Astrocyte (in vitro differentiated cells and primary cell): ENCODE results near the gene CMPK1. TPM values are rescaled to one million over a fixed set of nuclear protein-coding genes. Genes with fewer than 3 reads are reported as not detected.

Experiments used
- DNase-seq: peaks from one replicate; pipeline ENCODE4 v3.0.0-alpha.2; 2010; ENCODE audit warnings: low read depth
- FAIRE-seq: peaks from 2 replicates; lab custom pipeline; 2011; peaks lifted over from hg19 to GRCh38; lab: Jason Lieb, UNC
- H2AFZ ChIP-seq: 2 replicates; pipeline ENCODE4 v1.6.0; 2012; ENCODE audit warnings: low read depth, low read length, inconsistent platforms
- H3K27ac ChIP-seq: 2 replicates; pipeline ENCODE4 v1.5.1; 2011; ENCODE audit warnings: low read depth, low read length, inconsistent platforms
- H3K27me3 ChIP-seq: 2 replicates; pipeline ENCODE4 v1.6.0; 2011; ENCODE audit warnings: low read length, inconsistent platforms; ENCODE audit not compliant: insufficient read depth
- H3K36me3 ChIP-seq: 2 replicates; pipeline ENCODE4 v1.5.1; 2011; ENCODE audit warnings: low read length, inconsistent platforms; ENCODE audit not compliant: insufficient read depth
- H3K4me1 ChIP-seq: 2 replicates; pipeline ENCODE4 v1.5.1; 2011; ENCODE audit warnings: low read length, inconsistent platforms; ENCODE audit not compliant: insufficient read depth
- H3K4me2 ChIP-seq: 2 replicates; pipeline ENCODE4 v1.6.0; 2012; ENCODE audit warnings: low read length, inconsistent platforms
- H3K4me3 ChIP-seq: 2 replicates; pipeline ENCODE4 v1.5.1; 2011; ENCODE audit warnings: low read depth, mild to moderate bottlenecking, low read length, inconsistent platforms; ENCODE audit not compliant: insufficient read depth
- H3K79me2 ChIP-seq: 2 replicates; pipeline ENCODE4 v1.6.0; 2012; ENCODE audit warnings: mild to moderate bottlenecking, low read length, inconsistent platforms; ENCODE audit not compliant: insufficient read depth
- H3K9ac ChIP-seq: 2 replicates; pipeline ENCODE4 v1.6.0; 2012; ENCODE audit warnings: mild to moderate bottlenecking, low read length, inconsistent platforms
- H3K9me3 ChIP-seq: 2 replicates; pipeline ENCODE4 v1.5.1; 2012; ENCODE audit warnings: low read depth, mild to moderate bottlenecking, low read length, inconsistent platforms; ENCODE audit not compliant: insufficient read depth
- H4K20me1 ChIP-seq: 2 replicates; pipeline ENCODE4 v1.6.0; 2012; ENCODE audit warnings: low read length, inconsistent platforms; ENCODE audit not compliant: insufficient read depth
- H3K27ac Mint-ChIP-seq: one replicate; pipeline ENCODE4 v1.8.0; 2021; ENCODE audit warnings: mild to moderate bottlenecking, mixed read lengths; ENCODE audit not compliant: unreplicated experiment
- H3K27me3 Mint-ChIP-seq: one replicate; pipeline ENCODE4 v1.8.0; 2021; ENCODE audit warnings: low read depth, mixed read lengths; ENCODE audit not compliant: unreplicated experiment
- H3K36me3 Mint-ChIP-seq: one replicate; pipeline ENCODE4 v1.8.0; 2021; ENCODE audit warnings: low read depth, mixed read lengths; ENCODE audit not compliant: unreplicated experiment
- H3K4me1 Mint-ChIP-seq: one replicate; pipeline ENCODE4 v1.8.0; 2021; ENCODE audit warnings: low read depth, mixed read lengths; ENCODE audit not compliant: unreplicated experiment
- H3K4me3 Mint-ChIP-seq: one replicate; pipeline ENCODE4 v1.8.0; 2021; ENCODE audit warnings: mild to moderate bottlenecking, moderate library complexity, mixed read lengths; ENCODE audit not compliant: unreplicated experiment
- H3K9me3 Mint-ChIP-seq: one replicate; pipeline ENCODE4 v1.8.0; 2021; ENCODE audit warnings: mild to moderate bottlenecking, mixed read lengths; ENCODE audit not compliant: unreplicated experiment
- EZH2 ChIP-seq: IDR thresholded peaks from 2 replicates; pipeline ENCODE4 v1.6.1; 2012; ENCODE audit warnings: mild to moderate bottlenecking, low read length, inconsistent platforms; ENCODE audit not compliant: insufficient read depth
- total RNA-seq: library from RNA; stranded (reverse); gene quantifications from 2 replicates; pipeline ENCODE4 v1.2.1, GENCODE V29; 2021
- TF ChIP-seq, protein P1 (sequence below): IDR thresholded peaks from 2 replicates; pipeline ENCODE4 v1.5.1; 2011; ENCODE audit warnings: low read depth, mild to moderate bottlenecking, inconsistent platforms, low read length, moderate library complexity; ENCODE audit not compliant: insufficient read depth

Gene CMPK1
- total RNA-seq, 1 donor from 2014 or later = 136 TPM

GRCh38 chr1:47418681-47419325 lies 85.2 kb downstream of the CMPK1 start:
- Mint-ChIP-seq H3K9me3 (peaks cover 4% of the 10 kb centered on the region), H3K36me3 (peaks cover 1% of the 10 kb centered on the region), H3K27me3 (peaks cover 74% of the 10 kb centered on the region), H3K4me3 (no peak overlapping the region), H3K4me1 (no peaks in the 10 kb centered on the region), H3K27ac (no peak overlapping the region)
- Histone ChIP-seq H4K20me1 (no peaks in the 10 kb centered on the region), H3K4me1 (no peaks in the 10 kb centered on the region), H3K9ac (no peak overlapping the region), H2AFZ (no peak overlapping the region), H3K9me3 (no peaks in the 10 kb centered on the region), H3K27me3 (peaks cover 56% of the 10 kb centered on the region), H3K4me3 (no peak overlapping the region), H3K4me2 (no peak overlapping the region), H3K27ac (no peak overlapping the region), H3K79me2 (no peaks in the 10 kb centered on the region), H3K36me3 (no peaks in the 10 kb centered on the region)
- FAIRE-seq (no peak), DNase-seq (no peak)
- TF ChIP-seq, protein P1, sequence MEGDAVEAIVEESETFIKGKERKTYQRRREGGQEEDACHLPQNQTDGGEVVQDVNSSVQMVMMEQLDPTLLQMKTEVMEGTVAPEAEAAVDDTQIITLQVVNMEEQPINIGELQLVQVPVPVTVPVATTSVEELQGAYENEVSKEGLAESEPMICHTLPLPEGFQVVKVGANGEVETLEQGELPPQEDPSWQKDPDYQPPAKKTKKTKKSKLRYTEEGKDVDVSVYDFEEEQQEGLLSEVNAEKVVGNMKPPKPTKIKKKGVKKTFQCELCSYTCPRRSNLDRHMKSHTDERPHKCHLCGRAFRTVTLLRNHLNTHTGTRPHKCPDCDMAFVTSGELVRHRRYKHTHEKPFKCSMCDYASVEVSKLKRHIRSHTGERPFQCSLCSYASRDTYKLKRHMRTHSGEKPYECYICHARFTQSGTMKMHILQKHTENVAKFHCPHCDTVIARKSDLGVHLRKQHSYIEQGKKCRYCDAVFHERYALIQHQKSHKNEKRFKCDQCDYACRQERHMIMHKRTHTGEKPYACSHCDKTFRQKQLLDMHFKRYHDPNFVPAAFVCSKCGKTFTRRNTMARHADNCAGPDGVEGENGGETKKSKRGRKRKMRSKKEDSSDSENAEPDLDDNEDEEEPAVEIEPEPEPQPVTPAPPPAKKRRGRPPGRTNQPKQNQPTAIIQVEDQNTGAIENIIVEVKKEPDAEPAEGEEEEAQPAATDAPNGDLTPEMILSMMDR = no peak

DNA sequence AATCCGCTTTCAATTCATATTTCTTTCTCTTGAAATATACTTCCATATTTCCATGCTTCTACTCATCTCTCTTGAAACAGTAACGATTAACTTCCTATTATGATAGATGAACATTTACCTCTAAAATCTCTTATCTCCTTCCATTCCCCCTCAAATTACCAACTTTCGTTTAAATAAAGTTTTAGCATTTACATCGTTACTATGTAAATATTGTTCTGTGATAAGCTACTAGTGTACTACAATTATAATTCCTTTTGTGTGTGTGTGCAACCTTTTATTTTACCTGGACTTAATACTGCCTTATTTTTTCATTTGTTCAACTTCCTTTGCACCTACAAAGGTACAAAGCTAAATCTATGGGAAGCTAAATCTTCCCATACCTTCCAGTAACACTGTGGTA lies 87.0 kb downstream of the CMPK1 start:
- Mint-ChIP-seq H3K27ac (no peak overlapping the region), H3K4me3 (no peak overlapping the region), H3K36me3 (no peaks in the 10 kb centered on the region), H3K4me1 (no peaks in the 10 kb centered on the region), H3K9me3 (peaks cover 4% of the 10 kb centered on the region), H3K27me3 (peaks cover 73% of the 10 kb centered on the region)
- Histone ChIP-seq H3K36me3 (no peaks in the 10 kb centered on the region), H3K27ac (no peak overlapping the region), H3K4me1 (no peaks in the 10 kb centered on the region), H3K27me3 (peaks cover 39% of the 10 kb centered on the region), H3K4me3 (no peak overlapping the region), H3K79me2 (no peaks in the 10 kb centered on the region), H3K9me3 (no peaks in the 10 kb centered on the region), H3K4me2 (no peak overlapping the region), H2AFZ (no peak overlapping the region), H4K20me1 (no peaks in the 10 kb centered on the region), H3K9ac (no peak overlapping the region)
- FAIRE-seq (no peak), DNase-seq (no peak)
- TF ChIP-seq, protein P1 = no peak
- no peak for TF ChIP-seq EZH2

- Histone ChIP-seq H3K79me2 (no peaks in the 10 kb centered on the region), H3K27ac (no peak overlapping the region), H3K27me3 (peaks cover 33% of the 10 kb centered on the region), H4K20me1 (no peaks in the 10 kb centered on the region), H3K9ac (no peak overlapping the region), H2AFZ (no peak overlapping the region), H3K4me3 (no peak overlapping the region), H3K4me1 (no peaks in the 10 kb centered on the region), H3K9me3 (no peaks in the 10 kb centered on the region), H3K36me3 (no peaks in the 10 kb centered on the region), H3K4me2 (no peak overlapping the region)
- H3K4me1 Mint-ChIP-seq = no peaks in the 10 kb centered on the region
- H3K36me3 Mint-ChIP-seq = no peaks in the 10 kb centered on the region
- DNase-seq (no peak), FAIRE-seq (no peak)
- H3K9me3 Mint-ChIP-seq = peaks cover 1% of the 10 kb centered on the region
- TF ChIP-seq, protein P1 = no peak
- no peak for TF ChIP-seq EZH2
- peaks cover 79% of the 10 kb centered on the region for H3K27me3 Mint-ChIP-seq
- H3K4me3 Mint-ChIP-seq = no peak overlapping the region
- no peak overlapping the region for H3K27ac Mint-ChIP-seq
Observed at GRCh38 chr1:47423872-47424271, 90.3 kb downstream of the CMPK1 start.
